Aorta (tissue), 5 donors: Measurements from ENCODE around the gene PDZD7. TPM values are rescaled to one million over a fixed set of nuclear protein-coding genes. Genes with fewer than 3 reads are reported as not detected.

Source experiments
- ATAC-seq: fragments of 200-7000 bp; cut with Tn5 transposase; one replicate; pipeline ENCODE4 v1.9.1; 2022; ENCODE audit warnings: moderate library complexity; ENCODE audit not compliant: low FRiP score
- DNase-seq, 2 donors: peaks; one replicate each; pipeline ENCODE4 v3.0.0-alpha.2; 2020
- H3K27ac ChIP-seq, 2 donors: one replicate each; pipeline ENCODE4 v1.5.1; 2013; ENCODE audit warnings: low read length in 2 of 2, mild to moderate bottlenecking in 2 of 2, moderate library complexity in 2 of 2, control low read depth in 1 of 2, inconsistent platforms in 1 of 2, low read depth in 1 of 2
- H3K27me3 ChIP-seq, 2 donors: one replicate each; pipeline ENCODE4 v1.6.1; 2013; ENCODE audit warnings: control low read depth in 1 of 2, low read length in 1 of 2, mild to moderate bottlenecking in 1 of 2, moderate library complexity in 1 of 2; ENCODE audit not compliant: insufficient read depth in 2 of 2, control insufficient read depth in 1 of 2
- H3K36me3 ChIP-seq, 2 donors: one replicate each; pipeline ENCODE4 v1.6.1; 2013; ENCODE audit warnings: control low read depth in 1 of 2, low read length in 1 of 2, mild to moderate bottlenecking in 1 of 2; ENCODE audit not compliant: insufficient read depth in 2 of 2, control insufficient read depth in 1 of 2
- H3K4me1 ChIP-seq, 2 donors: one replicate each; pipeline ENCODE4 v1.6.1; 2013; ENCODE audit warnings: low read length in 2 of 2, control low read depth in 1 of 2, mild to moderate bottlenecking in 1 of 2, moderate library complexity in 1 of 2; ENCODE audit not compliant: insufficient read depth in 2 of 2, control insufficient read depth in 1 of 2
- H3K4me3 ChIP-seq, 2 donors: one replicate each; pipeline ENCODE4 v1.5.1; 2013; ENCODE audit warnings: low read length in 2 of 2, control low read depth in 1 of 2, mild to moderate bottlenecking in 1 of 2
- H3K9me3 ChIP-seq: one replicate; pipeline ENCODE4 v1.6.1; 2013; ENCODE audit warnings: mild to moderate bottlenecking, low read length; ENCODE audit not compliant: control insufficient read depth
- WGBS, 2 donors: extraction: QIAGEN DNeasy Blood & Tissue Kit; methylation state at CpG; one replicate each; pipeline ENCODE4 v1.1.7; 2013; 5-methylcytosine and 5-hydroxymethylcytosine counted together
- intact Hi-C, 2 donors: fragments of 100-400 bp; cut with DNase I; formaldehyde crosslinking; loops; one replicate each; pipeline versions ENCODE4 v1.14.2 to v1.15.0; 2022
- polyA plus RNA-seq, 2 donors: library from polyadenylated mRNA; stranded (reverse); fragments of 200-250 nt; gene quantifications; one replicate each; pipeline ENCODE4 v1.2.3, GENCODE V29; 2013
- total RNA-seq, 2 donors: library from RNA; stranded (reverse); fragmentation: NEBNext Ultra II Directional; extraction: Animal tissue kit (Norgen Biotek cat#: 25700); gene quantifications; one replicate each; pipeline ENCODE4 v1.2.1, GENCODE V29; 2021
- donor health status: healthy with polysubstance abuse.
- donor health status: Bipolar disorder and iron deficiency.
- donor health status: DM: no; HTN: no; CAD: no.
- donor health status: DM: no; HTN: no; CAD: no.
- donor health status: DM: yes; HTN: yes; CAD: no.

The PDZD7 gene
- total and polyA plus RNA-seq, 4 donors, result 0.97 to 3.9 (median 1.3) TPM

GRCh38 chr10:101070098-101070497, 39.2 kb upstream of the PDZD7 start:
- Histone ChIP-seq H3K36me3 (no peaks in the 10 kb centered on the region), H3K27me3 (no peaks in the 10 kb centered on the region), H3K4me3 (no peak overlapping the region), H3K4me1 (no peaks in the 10 kb centered on the region), H3K27ac (no peak overlapping the region), H3K9me3 (no peaks in the 10 kb centered on the region)
- intact Hi-C loops, result no loop called here
- ATAC-seq (no peak), DNase-seq (no peak)
- WGBS, 2 donors, result 74 to 78% methylated on average over 3 of the region's 3 CpGs

- Histone ChIP-seq H3K4me3 (no peak overlapping the region), H3K4me1 (no peaks in the 10 kb centered on the region), H3K27ac (no peak overlapping the region), H3K36me3 (no peaks in the 10 kb centered on the region), H3K27me3 (no peaks in the 10 kb centered on the region), H3K9me3 (no peaks in the 10 kb centered on the region)
- intact Hi-C loops, result loop anchor here in 1 of 2 donors (5.0 kb wide), 2 partner anchors 37 to 72 kb away; partner anchors contain the start of genes LZTS2, PDZD7 and SFXN3
- no peak for ATAC-seq
- DNase-seq, result no peak
- WGBS, 2 donors, result 82% methylated on average over 5 of the region's 5 CpGs
Observed at GRCh38 chr10:101069441-101069840, 38.5 kb upstream of the PDZD7 start.

GRCh38 chr10:101067356-101068083, 36.6 kb upstream of the PDZD7 start:
- peak; percentile 81 for ATAC-seq
- Histone ChIP-seq H3K36me3 (no peaks in the 10 kb centered on the region), H3K9me3 (no peaks in the 10 kb centered on the region), H3K27me3 (no peaks in the 10 kb centered on the region), H3K4me3 (peak overlapping the region; percentile 12 to 66), H3K4me1 (no peaks in the 10 kb centered on the region), H3K27ac (peak overlapping the region in 1 of 2 donors; percentile 9)
- intact Hi-C loops, result loop anchor here (1.0 to 5.0 kb wide), 4 partner anchors 9 to 70 kb away; partner anchors contain the start of genes LZTS2 (in 1 of the 2), PDZD7 (in 1 of the 2) and SFXN3 (in 1 of the 2)
- peak; percentile 76 to 85 for DNase-seq
- 0 to 1% methylated on average over 43 of the region's 43 CpGs for WGBS, 2 donors

GRCh38 chr10:101066896-101067355, 36.0 kb upstream of the PDZD7 start:
- 1% methylated on average over 31 of the region's 31 CpGs for WGBS, 2 donors
- DNase-seq (peak in 1 of 2 donors; percentile 77), ATAC-seq (peak; percentile 27)
- intact Hi-C loops, result loop anchor here (2.0 to 5.0 kb wide), 3 partner anchors 26 to 70 kb away; partner anchors contain the start of genes LZTS2 (in 1 of the 2), PDZD7 (in 1 of the 2) and SFXN3 (in 1 of the 2)
- H3K4me3 ChIP-seq, result peak overlapping the region; percentile 38 to 66
- H3K27ac ChIP-seq, result peak overlapping the region in 1 of 2 donors; percentile 76
- H3K36me3 ChIP-seq, result no peaks in the 10 kb centered on the region
- no peaks in the 10 kb centered on the region for H3K9me3 ChIP-seq
- no peaks in the 10 kb centered on the region for H3K27me3 ChIP-seq
- H3K4me1 ChIP-seq, result no peaks in the 10 kb centered on the region

GRCh38 chr10:101066146-101066895, 35.4 kb upstream of the PDZD7 start:
- DNase-seq (peak; percentile 87 to 91), ATAC-seq (peak; percentile 70)
- no peaks in the 10 kb centered on the region for H3K9me3 ChIP-seq
- peak overlapping the region; percentile 38 to 66 for H3K4me3 ChIP-seq
- no peaks in the 10 kb centered on the region for H3K4me1 ChIP-seq
- no peaks in the 10 kb centered on the region for H3K27me3 ChIP-seq
- WGBS, 2 donors, result 1% methylated on average over 49 of the region's 49 CpGs
- H3K36me3 ChIP-seq, result no peaks in the 10 kb centered on the region
- H3K27ac ChIP-seq, result peak overlapping the region in 1 of 2 donors; percentile 76
- intact Hi-C loops, result loop anchor here (2.0 to 5.0 kb wide), 3 partner anchors 26 to 69 kb away; partner anchors contain the start of genes LZTS2 (in 1 of the 2), PDZD7 (in 1 of the 2) and SFXN3 (in 1 of the 2)

- intact Hi-C loops, result loop anchor here (2.0 to 5.0 kb wide), 3 partner anchors 25 to 68 kb away; partner anchors contain the start of genes LZTS2 (in 1 of the 2), PDZD7 (in 1 of the 2) and SFXN3 (in 1 of the 2)
- ATAC-seq, result no peak
Observed at GRCh38 chr10:101065481-101066145, 34.7 kb upstream of the PDZD7 start.

GRCh38 chr10:101064415-101065030, 33.6 kb upstream of the PDZD7 start:
- H3K4me3 ChIP-seq, result no peak overlapping the region
- WGBS, 2 donors, result 96 to 97% methylated on average over 9 of the region's 9 CpGs
- intact Hi-C loops, result loop anchor here in 1 of 2 donors (5.0 kb wide), 2 partner anchors 32 to 67 kb away; partner anchors contain the start of genes LZTS2, PDZD7 and SFXN3
- no peaks in the 10 kb centered on the region for H3K4me1 ChIP-seq
- no peaks in the 10 kb centered on the region for H3K27me3 ChIP-seq
- DNase-seq (no peak), ATAC-seq (no peak)
- no peaks in the 10 kb centered on the region for H3K36me3 ChIP-seq
- no peaks in the 10 kb centered on the region for H3K9me3 ChIP-seq
- H3K27ac ChIP-seq, result no peak overlapping the region

More at GRCh38 chr10:101065481-101066145, 34.7 kb upstream of the PDZD7 start:
- peak overlapping the region in 1 of 2 donors; percentile 76 for H3K27ac ChIP-seq
- H3K36me3 ChIP-seq, result no peaks in the 10 kb centered on the region
- no peaks in the 10 kb centered on the region for H3K27me3 ChIP-seq
- DNase-seq, result no peak
- H3K4me3 ChIP-seq, result no peak overlapping the region
- 87 to 91% methylated on average over 3 of the region's 3 CpGs for WGBS, 2 donors
- no peaks in the 10 kb centered on the region for H3K4me1 ChIP-seq
- no peaks in the 10 kb centered on the region for H3K9me3 ChIP-seq
